C4-2B (cell line): Measurements from ENCODE around the gene ATP1A3.

Experiments used
- ZFX ChIP-seq: fragments of 450-650 bp; IDR thresholded peaks from 2 replicates; pipeline ENCODE4 v1.6.1; 2017
- TF ChIP-seq, protein P1 (sequence below): fragments of 450-650 bp; conservative IDR thresholded peaks from 2 replicates; pipeline ENCODE4 v1.5.1; 2017; ENCODE audit warnings: mild to moderate bottlenecking

- TF ChIP-seq ZFX, result no peak
- TF ChIP-seq, protein P1, sequence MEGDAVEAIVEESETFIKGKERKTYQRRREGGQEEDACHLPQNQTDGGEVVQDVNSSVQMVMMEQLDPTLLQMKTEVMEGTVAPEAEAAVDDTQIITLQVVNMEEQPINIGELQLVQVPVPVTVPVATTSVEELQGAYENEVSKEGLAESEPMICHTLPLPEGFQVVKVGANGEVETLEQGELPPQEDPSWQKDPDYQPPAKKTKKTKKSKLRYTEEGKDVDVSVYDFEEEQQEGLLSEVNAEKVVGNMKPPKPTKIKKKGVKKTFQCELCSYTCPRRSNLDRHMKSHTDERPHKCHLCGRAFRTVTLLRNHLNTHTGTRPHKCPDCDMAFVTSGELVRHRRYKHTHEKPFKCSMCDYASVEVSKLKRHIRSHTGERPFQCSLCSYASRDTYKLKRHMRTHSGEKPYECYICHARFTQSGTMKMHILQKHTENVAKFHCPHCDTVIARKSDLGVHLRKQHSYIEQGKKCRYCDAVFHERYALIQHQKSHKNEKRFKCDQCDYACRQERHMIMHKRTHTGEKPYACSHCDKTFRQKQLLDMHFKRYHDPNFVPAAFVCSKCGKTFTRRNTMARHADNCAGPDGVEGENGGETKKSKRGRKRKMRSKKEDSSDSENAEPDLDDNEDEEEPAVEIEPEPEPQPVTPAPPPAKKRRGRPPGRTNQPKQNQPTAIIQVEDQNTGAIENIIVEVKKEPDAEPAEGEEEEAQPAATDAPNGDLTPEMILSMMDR, result no peak
These were observed 25.1 kb downstream of the ATP1A3 start for GRCh38 chr19:41968751-41969595.
